HepG2 (cell line): Measurements from ENCODE around the gene UTP4. TPM values are rescaled to one million over a fixed set of nuclear protein-coding genes. Genes with fewer than 3 reads are reported as not detected.
A peak's percentile ranks its signal among the peaks of the same experiment; 100 is the strongest.

Experiments used
- CENPT ChIP-seq: sonication (generic); formaldehyde crosslinking; IDR thresholded peaks from 2 replicates; pipeline ENCODE4 v1.8.0; 2022; ENCODE audit warnings: low read depth, mild to moderate bottlenecking, moderate library complexity, missing genetic modification reagents
- CHCHD3 ChIP-seq: sonication (generic); formaldehyde crosslinking; IDR thresholded peaks from 2 replicates; pipeline ENCODE4 v1.8.0; 2022; ENCODE audit warnings: mild to moderate bottlenecking, missing genetic modification reagents, moderate library complexity
- GATAD2A ChIP-seq: IDR thresholded peaks from 2 replicates; pipeline ENCODE4 v1.6.1; 2016
- HNRNPL ChIP-seq: fragments of 200-400 bp; formaldehyde crosslinking; IDR thresholded peaks from 2 replicates; pipeline ENCODE4 v1.6.1; 2017; ENCODE audit warnings: mild to moderate bottlenecking, low read depth, low read length
- ISL2 ChIP-seq: sonication (generic); formaldehyde crosslinking; IDR thresholded peaks from 2 replicates; pipeline ENCODE4 v1.5.0; 2020; ENCODE audit warnings: missing genetic modification reagents
- SKI ChIP-seq: fragments of 450-650 bp; IDR thresholded peaks from one replicate; pipeline ENCODE4 v1.6.1; 2018; ENCODE audit warnings: mild to moderate bottlenecking; ENCODE audit not compliant: partially characterized antibody
- ZFY ChIP-seq: sonication (generic); formaldehyde crosslinking; IDR thresholded peaks from 2 replicates; pipeline ENCODE4 v1.4.0; 2020; ENCODE audit warnings: missing genetic modification reagents
- ZNF282 ChIP-seq: fragments of 450-650 bp; IDR thresholded peaks from 2 replicates; pipeline ENCODE4 v1.6.1; 2018; ENCODE audit not compliant: partially characterized antibody
- ZNF292 ChIP-seq: sonication (generic); formaldehyde crosslinking; IDR thresholded peaks from 2 replicates; pipeline ENCODE4 v1.8.1; 2022; ENCODE audit warnings: mild to moderate bottlenecking, low read depth, missing genetic modification reagents, borderline replicate concordance
- ZNF432 ChIP-seq: sonication (generic); formaldehyde crosslinking; IDR thresholded peaks from 2 replicates; pipeline ENCODE4 v1.5.0; 2020; ENCODE audit warnings: missing genetic modification reagents, mild to moderate bottlenecking, borderline replicate concordance
- ZNF552 ChIP-seq: sonication (generic); formaldehyde crosslinking; IDR thresholded peaks from 2 replicates; pipeline ENCODE4 v1.9.0; 2022; ENCODE audit warnings: missing genetic modification reagents, mild to moderate bottlenecking, borderline replicate concordance
- ZNF567 ChIP-seq: sonication (generic); formaldehyde crosslinking; IDR thresholded peaks from 2 replicates; pipeline ENCODE4 v1.8.1; 2023; ENCODE audit warnings: mild to moderate bottlenecking, missing genetic modification reagents, borderline replicate concordance
- ZNF615 ChIP-seq: sonication (generic); formaldehyde crosslinking; IDR thresholded peaks from 2 replicates; pipeline ENCODE4 v1.5.0; 2020; ENCODE audit warnings: mild to moderate bottlenecking, missing genetic modification reagents, borderline replicate concordance
- ZNF724P ChIP-seq: sonication (generic); formaldehyde crosslinking; IDR thresholded peaks from 2 replicates; pipeline ENCODE4 v1.8.0; 2022; ENCODE audit warnings: missing genetic modification reagents, borderline replicate concordance
- ZNF75D ChIP-seq: sonication (generic); formaldehyde crosslinking; IDR thresholded peaks from 2 replicates; pipeline ENCODE4 v1.8.1; 2023; ENCODE audit warnings: missing genetic modification reagents, mild to moderate bottlenecking, borderline replicate concordance
- ZNF768 ChIP-seq: sonication (generic); formaldehyde crosslinking; IDR thresholded peaks from 2 replicates; pipeline ENCODE4 v1.4.0; 2020; ENCODE audit warnings: missing genetic modification reagents
- ZNF773 ChIP-seq: sonication (generic); formaldehyde crosslinking; IDR thresholded peaks from 2 replicates; pipeline ENCODE4 v1.4.0; 2020; ENCODE audit warnings: missing genetic modification reagents, borderline replicate concordance
- polyA plus RNA-seq, 8 experiments: library from polyadenylated mRNA; depleted of rRNA in 3 of 8; stranded (reverse) in 7 of 8; unstranded in 1 of 8; fragments of >200 nt; fragmentation: Illumina TruSeq in 4 of 8; extraction: Trizol in 4 of 8; gene quantifications; 2 replicates each; pipeline versions ENCODE4 v1.2.1 to v1.2.3, GENCODE V29; 2011 to 2016; ENCODE audit warnings: low read depth in 4 of 8, missing spikeins in 1 of 8, mixed read lengths in 1 of 8; ENCODE audit not compliant: insufficient read depth in 1 of 8
- total RNA-seq, 5 experiments: library from RNA; depleted of rRNA; stranded (reverse); fragments of >200 nt; fragmentation: Illumina TruSeq; extraction: Trizol; gene quantifications; 2 replicates each; pipeline ENCODE4 v1.2.3, GENCODE V29; 2016; ENCODE audit warnings: low read depth in 1 of 5
- TF ChIP-seq, protein P1 (sequence below): sonication (generic); formaldehyde crosslinking; IDR thresholded peaks from 2 replicates; pipeline ENCODE4 v1.4.0; 2020; ENCODE audit warnings: missing genetic modification reagents, borderline replicate concordance
- TF ChIP-seq, protein P2 (sequence below): sonication (generic); formaldehyde crosslinking; conservative IDR thresholded peaks from 2 replicates; pipeline ENCODE4 v1.4.0; 2020; ENCODE audit warnings: mild to moderate bottlenecking, missing genetic modification reagents, moderate library complexity
- TF ChIP-seq, protein P3 (sequence below): sonication (generic); formaldehyde crosslinking; IDR thresholded peaks from 2 replicates; pipeline ENCODE4 v1.4.0; 2020; ENCODE audit warnings: missing genetic modification reagents, low read depth, mild to moderate bottlenecking, borderline replicate concordance
- TF ChIP-seq, protein P4 (sequence below): sonication (generic); formaldehyde crosslinking; IDR thresholded peaks from 2 replicates; pipeline ENCODE4 v1.4.0; 2020; ENCODE audit warnings: missing genetic modification reagents

The UTP4 gene
- total and polyA plus RNA-seq, 2 of the 13 experiments (the other 11 are each of a cell fraction or from before 2014, with no cell fraction given) = 30.0 to 85.8 TPM

DNA sequence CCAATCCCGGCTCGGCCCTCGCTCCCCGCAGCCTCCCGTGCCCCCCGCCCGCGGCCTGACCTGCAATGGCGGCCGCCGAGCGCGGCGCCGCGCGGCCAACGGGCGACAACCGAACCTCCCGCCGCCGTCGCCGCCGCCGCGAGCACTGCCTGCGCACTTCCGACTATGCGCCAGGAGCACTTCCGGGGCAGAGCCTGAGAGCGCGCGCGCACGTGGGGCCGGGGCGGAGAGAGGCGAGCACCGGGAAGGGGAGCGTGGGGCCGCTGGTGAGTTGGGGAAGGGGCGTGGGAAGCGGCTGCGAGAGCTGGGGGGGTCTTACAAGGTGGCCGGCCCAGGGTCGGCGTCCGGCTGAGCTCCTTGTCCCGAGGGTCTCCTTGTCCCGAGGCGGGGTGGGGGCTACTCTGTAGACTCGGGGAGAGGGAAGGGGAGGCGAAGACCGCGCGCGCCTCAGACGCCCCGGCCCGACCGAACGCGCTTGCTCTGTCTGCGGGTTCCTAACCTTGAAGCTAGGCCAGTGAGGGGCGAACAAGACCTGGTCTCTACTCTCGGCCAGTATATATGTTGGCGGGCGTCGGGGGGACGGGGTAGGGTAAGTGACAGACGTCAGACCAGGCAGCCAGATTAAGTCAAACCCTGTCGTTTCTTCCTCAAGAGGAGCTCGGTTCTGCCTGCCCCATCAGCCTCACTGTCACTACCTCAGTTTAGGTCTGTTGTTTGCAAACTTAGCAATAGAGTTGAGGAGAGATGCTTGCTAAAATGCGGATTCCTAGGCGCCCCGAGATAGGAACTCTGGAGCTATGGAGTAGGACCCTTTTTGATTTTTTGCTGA, at the start of gene UTP4, which contains the start of gene CHTF8 (continued):
- TF ChIP-seq HNRNPL (no peak), SKI (peak; percentile 66), ZNF567 (no peak), ZNF773 (CRISPR knock-in tag) (no peak), ZNF768 (CRISPR knock-in tag) (0 out of 2 replicates have a peak, but pooled peaks have one; percentile 22), ISL2 (CRISPR knock-in tag) (no peak; the same call in 1 of the 2 replicates), ZNF724P (no peak), GATAD2A (CRISPR knock-in tag) (no peak), ZFY (CRISPR knock-in tag) (peak; percentile 87), ZNF75D (CRISPR knock-in tag) (no peak), CHCHD3 (CRISPR knock-in tag) (peak; percentile 21; the same call in 1 of the 2 replicates), ZNF432 (CRISPR knock-in tag) (no peak), ZNF552 (peak; percentile 65; the same call in 1 of the 2 replicates), ZNF282 (no peak), CENPT (CRISPR knock-in tag) (peak; percentile 92), ZNF615 (CRISPR knock-in tag) (no peak), ZNF292 (peak; percentile 53; the same call in 1 of the 2 replicates)
- TF ChIP-seq, protein P1, sequence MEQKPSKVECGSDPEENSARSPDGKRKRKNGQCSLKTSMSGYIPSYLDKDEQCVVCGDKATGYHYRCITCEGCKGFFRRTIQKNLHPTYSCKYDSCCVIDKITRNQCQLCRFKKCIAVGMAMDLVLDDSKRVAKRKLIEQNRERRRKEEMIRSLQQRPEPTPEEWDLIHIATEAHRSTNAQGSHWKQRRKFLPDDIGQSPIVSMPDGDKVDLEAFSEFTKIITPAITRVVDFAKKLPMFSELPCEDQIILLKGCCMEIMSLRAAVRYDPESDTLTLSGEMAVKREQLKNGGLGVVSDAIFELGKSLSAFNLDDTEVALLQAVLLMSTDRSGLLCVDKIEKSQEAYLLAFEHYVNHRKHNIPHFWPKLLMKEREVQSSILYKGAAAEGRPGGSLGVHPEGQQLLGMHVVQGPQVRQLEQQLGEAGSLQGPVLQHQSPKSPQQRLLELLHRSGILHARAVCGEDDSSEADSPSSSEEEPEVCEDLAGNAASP = no peak
- TF ChIP-seq, protein P2, sequence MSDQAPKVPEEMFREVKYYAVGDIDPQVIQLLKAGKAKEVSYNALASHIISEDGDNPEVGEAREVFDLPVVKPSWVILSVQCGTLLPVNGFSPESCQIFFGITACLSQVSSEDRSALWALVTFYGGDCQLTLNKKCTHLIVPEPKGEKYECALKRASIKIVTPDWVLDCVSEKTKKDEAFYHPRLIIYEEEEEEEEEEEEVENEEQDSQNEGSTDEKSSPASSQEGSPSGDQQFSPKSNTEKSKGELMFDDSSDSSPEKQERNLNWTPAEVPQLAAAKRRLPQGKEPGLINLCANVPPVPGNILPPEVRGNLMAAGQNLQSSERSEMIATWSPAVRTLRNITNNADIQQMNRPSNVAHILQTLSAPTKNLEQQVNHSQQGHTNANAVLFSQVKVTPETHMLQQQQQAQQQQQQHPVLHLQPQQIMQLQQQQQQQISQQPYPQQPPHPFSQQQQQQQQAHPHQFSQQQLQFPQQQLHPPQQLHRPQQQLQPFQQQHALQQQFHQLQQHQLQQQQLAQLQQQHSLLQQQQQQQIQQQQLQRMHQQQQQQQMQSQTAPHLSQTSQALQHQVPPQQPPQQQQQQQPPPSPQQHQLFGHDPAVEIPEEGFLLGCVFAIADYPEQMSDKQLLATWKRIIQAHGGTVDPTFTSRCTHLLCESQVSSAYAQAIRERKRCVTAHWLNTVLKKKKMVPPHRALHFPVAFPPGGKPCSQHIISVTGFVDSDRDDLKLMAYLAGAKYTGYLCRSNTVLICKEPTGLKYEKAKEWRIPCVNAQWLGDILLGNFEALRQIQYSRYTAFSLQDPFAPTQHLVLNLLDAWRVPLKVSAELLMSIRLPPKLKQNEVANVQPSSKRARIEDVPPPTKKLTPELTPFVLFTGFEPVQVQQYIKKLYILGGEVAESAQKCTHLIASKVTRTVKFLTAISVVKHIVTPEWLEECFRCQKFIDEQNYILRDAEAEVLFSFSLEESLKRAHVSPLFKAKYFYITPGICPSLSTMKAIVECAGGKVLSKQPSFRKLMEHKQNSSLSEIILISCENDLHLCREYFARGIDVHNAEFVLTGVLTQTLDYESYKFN (CRISPR knock-in tag) = peak; percentile 37; the same call in 1 of the 2 replicates
- TF ChIP-seq, protein P3, sequence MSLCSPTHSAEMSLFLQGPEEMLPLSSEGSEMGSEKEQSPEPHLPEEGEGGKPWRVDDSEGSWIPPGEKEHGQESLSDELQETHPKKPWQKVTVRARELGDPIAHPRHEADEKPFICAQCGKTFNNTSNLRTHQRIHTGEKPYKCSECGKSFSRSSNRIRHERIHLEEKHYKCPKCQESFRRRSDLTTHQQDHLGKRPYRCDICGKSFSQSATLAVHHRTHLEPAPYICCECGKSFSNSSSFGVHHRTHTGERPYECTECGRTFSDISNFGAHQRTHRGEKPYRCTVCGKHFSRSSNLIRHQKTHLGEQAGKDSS (CRISPR knock-in tag) = peak; percentile 97
- TF ChIP-seq, protein P4, sequence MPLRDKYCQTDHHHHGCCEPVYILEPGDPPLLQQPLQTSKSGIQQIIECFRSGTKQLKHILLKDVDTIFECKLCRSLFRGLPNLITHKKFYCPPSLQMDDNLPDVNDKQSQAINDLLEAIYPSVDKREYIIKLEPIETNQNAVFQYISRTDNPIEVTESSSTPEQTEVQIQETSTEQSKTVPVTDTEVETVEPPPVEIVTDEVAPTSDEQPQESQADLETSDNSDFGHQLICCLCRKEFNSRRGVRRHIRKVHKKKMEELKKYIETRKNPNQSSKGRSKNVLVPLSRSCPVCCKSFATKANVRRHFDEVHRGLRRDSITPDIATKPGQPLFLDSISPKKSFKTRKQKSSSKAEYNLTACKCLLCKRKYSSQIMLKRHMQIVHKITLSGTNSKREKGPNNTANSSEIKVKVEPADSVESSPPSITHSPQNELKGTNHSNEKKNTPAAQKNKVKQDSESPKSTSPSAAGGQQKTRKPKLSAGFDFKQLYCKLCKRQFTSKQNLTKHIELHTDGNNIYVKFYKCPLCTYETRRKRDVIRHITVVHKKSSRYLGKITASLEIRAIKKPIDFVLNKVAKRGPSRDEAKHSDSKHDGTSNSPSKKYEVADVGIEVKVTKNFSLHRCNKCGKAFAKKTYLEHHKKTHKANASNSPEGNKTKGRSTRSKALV (CRISPR knock-in tag) = peak; percentile 49
